GM10266 (cell line): ENCODE measurements around the gene JAZF1.

ENCODE experiments used
- DNase-seq: peaks from one replicate; pipeline ENCODE4 v3.0.0; 2012; ENCODE audit errors: extremely low spot score
- CTCF ChIP-seq: IDR thresholded peaks from 2 replicates; pipeline ENCODE4 v1.5.1; 2012; ENCODE audit warnings: mild to moderate bottlenecking, low read depth; ENCODE audit not compliant: control insufficient read depth, insufficient read depth; ENCODE audit errors: missing control alignments

JAZF1 gene

GRCh38 chr7:27991006-27991528 is 189.5 kb downstream of the JAZF1 start:
- DNase-seq, result no peak
- TF ChIP-seq CTCF, result no peak

GRCh38 chr7:27976531-27976930 is 204.1 kb downstream of the JAZF1 start:
- DNase-seq, result no peak
- no peak for TF ChIP-seq CTCF

- no peak for TF ChIP-seq CTCF
- no peak for DNase-seq
Measured at GRCh38 chr7:27973625-27974024, 207.0 kb downstream of the JAZF1 start.

GRCh38 chr7:27972276-27972675 is 208.3 kb downstream of the JAZF1 start:
- TF ChIP-seq CTCF, result no peak
- no peak for DNase-seq

GRCh38 chr7:27971171-27971812 is 209.3 kb downstream of the JAZF1 start:
- no peak for DNase-seq
- no peak for TF ChIP-seq CTCF

- TF ChIP-seq CTCF, result no peak
- DNase-seq, result no peak
Measured at GRCh38 chr7:27970350-27970749, 210.2 kb downstream of the JAZF1 start.

GRCh38 chr7:27969346-27969745 is 211.2 kb downstream of the JAZF1 start:
- TF ChIP-seq CTCF, result no peak
- no peak for DNase-seq
